ENCODE measurements around the gene KCNRG.
A peak's percentile ranks its signal among the peaks of the same experiment; 100 is the strongest.

Gene KCNRG, protein sequence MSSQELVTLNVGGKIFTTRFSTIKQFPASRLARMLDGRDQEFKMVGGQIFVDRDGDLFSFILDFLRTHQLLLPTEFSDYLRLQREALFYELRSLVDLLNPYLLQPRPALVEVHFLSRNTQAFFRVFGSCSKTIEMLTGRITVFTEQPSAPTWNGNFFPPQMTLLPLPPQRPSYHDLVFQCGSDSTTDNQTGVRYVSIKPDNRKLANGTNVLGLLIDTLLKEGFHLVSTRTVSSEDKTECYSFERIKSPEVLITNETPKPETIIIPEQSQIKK

GRCh38 chr13:50015258-50015657 lies at the start of gene KCNRG:
TSS of gene KCNRG (plus strand) at chr13:50015444. CDS start at chr13:50015494, 50 bp downstream.
- TF ChIP-seq CTCF (conservative IDR thresholded peaks at IDR 0.05; ENCODE audit: low read depth, low read length) = no peak
- no peak for DNase-seq (ENCODE audit: low read depth)
- H3K4me3 ChIP-seq (ENCODE audit: low read length) = no peak within 1 kb of the TSS

DNA sequence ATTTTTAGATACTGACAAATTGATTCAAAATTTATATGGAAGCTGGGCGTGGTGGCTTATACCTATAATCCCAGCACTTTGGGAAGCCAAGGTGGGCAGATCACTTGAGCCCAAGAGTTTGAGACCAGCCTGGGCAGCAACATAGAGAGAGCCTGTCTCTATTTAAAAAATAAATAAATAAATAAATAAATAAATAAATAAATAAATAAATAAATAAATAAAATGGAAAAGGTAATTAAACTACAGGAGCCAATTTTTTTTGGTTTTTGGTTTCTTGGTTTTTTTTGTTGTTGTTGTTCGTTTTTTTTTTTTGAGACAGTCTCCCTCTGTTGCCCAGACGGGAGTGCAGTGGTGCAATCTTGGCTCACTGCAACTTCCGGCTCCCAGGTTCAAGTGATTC lies 47.8 kb upstream of the KCNRG start:
- DNase-seq (ENCODE audit: low read depth) = no peak
- no peak for TF ChIP-seq CTCF (conservative IDR thresholded peaks at IDR 0.05; ENCODE audit: low read depth, low read length)
- H3K4me3 ChIP-seq (ENCODE audit: low read length) = no peak overlapping the region

DNA sequence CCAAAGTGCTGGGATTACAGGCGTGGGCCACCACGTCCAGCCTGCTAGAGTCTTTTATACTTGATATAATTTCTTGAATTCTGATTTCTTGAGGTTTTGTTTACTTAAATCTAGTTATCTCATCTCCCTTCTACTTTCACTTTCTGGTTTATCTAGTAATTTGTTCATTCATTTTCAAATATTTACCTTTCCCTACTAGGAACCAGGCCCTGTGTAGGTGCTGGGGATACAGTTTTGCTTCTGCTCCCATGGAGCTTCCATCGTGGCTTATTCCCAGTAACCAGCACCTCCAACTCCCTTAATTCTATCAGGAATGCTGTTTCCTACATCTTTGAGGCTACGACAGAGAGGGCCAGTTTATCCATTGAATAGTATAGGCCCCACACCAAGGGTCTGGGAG lies 42.5 kb upstream of the KCNRG start:
- DNase-seq (ENCODE audit: low read depth) = no peak
- no peak for TF ChIP-seq CTCF (conservative IDR thresholded peaks at IDR 0.05; ENCODE audit: low read depth, low read length)
- no peak overlapping the region for H3K4me3 ChIP-seq (ENCODE audit: low read length)

DNA sequence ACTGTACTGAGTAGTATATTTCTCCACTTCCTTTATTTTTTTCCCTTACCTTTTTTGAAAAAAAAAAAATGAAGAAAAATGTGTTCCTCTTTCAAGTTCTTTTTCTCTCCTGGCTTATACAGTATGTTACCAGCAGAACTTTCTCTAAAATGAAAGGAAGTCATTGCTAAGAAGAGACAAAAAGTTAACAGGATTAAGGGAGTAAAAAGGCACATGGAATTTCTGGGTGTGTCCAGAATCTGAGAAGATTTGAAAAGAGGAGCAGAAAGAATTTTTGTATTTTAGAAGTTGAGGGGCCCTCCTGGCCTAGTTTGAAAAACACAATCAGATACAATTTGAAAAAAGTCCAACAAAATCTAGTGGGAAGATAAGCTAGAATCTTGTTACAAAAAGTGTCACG lies 39.4 kb upstream of the KCNRG start:
- H3K4me3 ChIP-seq (ENCODE audit: low read length) = no peak overlapping the region
- no peak for DNase-seq (ENCODE audit: low read depth)
- TF ChIP-seq CTCF (conservative IDR thresholded peaks at IDR 0.05; ENCODE audit: low read depth, low read length) = no peak

DNA sequence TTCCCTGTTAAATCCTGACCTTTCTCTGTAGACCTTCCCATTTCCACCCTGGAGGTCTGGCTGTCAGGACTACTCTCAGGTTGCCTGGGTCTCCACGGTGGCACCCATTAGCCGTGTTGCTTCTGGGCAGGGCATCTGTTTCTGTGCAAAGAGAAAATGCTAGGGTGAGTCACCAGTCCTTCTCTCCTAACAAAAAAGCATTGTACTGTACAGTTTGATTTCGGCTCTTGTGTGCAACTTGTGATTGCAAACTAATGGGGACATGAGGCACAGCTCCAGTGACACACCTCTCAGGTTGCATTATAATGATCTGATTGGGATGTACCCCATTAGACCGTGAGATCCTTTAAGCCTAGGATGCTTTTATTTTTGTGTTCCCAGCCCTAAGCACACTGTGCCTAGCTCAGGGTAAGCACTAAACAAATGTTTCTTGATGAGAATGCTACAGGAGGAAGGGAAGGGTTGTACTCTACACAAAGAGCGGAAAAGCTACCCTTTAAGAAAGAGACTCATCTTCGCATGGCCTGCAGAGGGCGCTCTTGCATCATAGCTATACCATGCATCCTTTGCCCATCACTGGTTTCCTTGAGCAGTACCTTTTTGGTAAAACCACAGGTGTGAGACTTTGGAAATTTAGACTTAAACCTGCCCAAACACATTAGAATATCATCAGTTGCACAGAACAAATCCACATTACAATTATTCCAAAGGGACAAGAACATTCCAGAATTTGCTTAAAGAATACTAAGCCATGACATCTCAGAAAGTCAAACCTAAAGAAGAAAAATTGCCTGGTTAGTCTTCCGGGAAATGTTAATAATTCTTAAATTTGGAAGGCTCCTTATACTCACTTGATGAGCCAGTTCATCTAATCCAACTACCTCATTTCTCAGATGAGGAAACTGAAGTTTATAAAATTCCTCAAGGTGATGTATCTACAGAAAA lies 38.7 kb upstream of the KCNRG start:
- DNase-seq (ENCODE audit: low read depth) = no peak

GRCh38 chr13:49977992-49978391 lies 37.3 kb upstream of the KCNRG start:
- DNase-seq (ENCODE audit: low read depth) = no peak
- no peak for TF ChIP-seq CTCF (conservative IDR thresholded peaks at IDR 0.05; ENCODE audit: low read depth, low read length)
- H3K4me3 ChIP-seq (ENCODE audit: low read length) = no peak overlapping the region

More for the DNA sequence above, 38.7 kb upstream of the KCNRG start:
- TF ChIP-seq CTCF (conservative IDR thresholded peaks at IDR 0.05; ENCODE audit: low read depth, low read length) = peak; percentile 92
- no peak overlapping the region for H3K4me3 ChIP-seq (ENCODE audit: low read length)
